RWPE1 (cell line): ENCODE results near the gene STK32B.

Experiments
- CTCF ChIA-PET: fragments of 350-600 bp; sonication (Branson Sonifier 250); formaldehyde crosslinking; extraction: SDS; loops from one replicate; lab custom pipeline; 2021; lab: Yijun Ruan, JAX
- POLR2A ChIA-PET: fragments of 400-600 bp; formaldehyde crosslinking; extraction: SDS; loops from one replicate; lab custom pipeline; 2020; ENCODE audit warnings: antibody characterized with exemption; ENCODE audit not compliant: low non-redundant PET; lab: Yijun Ruan, JAX
- DNase-seq: peaks from one replicate; pipeline ENCODE4 v3.0.0; 2012; ENCODE audit warnings: low spot score
- H3K27ac ChIP-seq: fragments of 450-650 bp; 2 replicates; pipeline ENCODE4 v1.5.1; 2017
- TF ChIP-seq, protein P1 (sequence below): fragments of 450-650 bp; conservative IDR thresholded peaks from 2 replicates; pipeline ENCODE4 v1.5.1; 2017; ENCODE audit warnings: low read depth, mild to moderate bottlenecking

Gene STK32B

GRCh38 chr4:5378002-5378401 lies 326.7 kb downstream of the STK32B start:
- CTCF ChIA-PET, result no interaction called here
- POLR2A ChIA-PET, result no interaction called here

DNA sequence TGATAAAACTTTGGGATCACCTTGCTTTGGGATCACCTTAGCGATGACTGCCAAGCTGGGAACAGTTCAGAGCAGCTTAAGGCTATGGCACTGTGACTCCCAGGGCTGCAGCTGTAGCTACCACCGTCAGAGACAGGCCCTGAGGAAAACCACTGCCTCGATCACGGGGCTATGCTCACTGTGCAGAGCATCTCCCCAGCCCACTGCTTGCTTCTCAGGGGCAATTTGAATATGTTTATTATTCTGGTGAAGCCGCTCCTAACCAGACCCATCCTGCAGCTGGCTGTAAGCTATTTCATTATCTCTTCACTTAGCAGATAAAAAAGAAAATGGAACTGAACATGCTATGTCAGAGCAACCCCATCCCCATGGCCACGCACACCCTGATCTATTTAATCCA lies 328.6 kb downstream of the STK32B start:
- TF ChIP-seq, protein P1, sequence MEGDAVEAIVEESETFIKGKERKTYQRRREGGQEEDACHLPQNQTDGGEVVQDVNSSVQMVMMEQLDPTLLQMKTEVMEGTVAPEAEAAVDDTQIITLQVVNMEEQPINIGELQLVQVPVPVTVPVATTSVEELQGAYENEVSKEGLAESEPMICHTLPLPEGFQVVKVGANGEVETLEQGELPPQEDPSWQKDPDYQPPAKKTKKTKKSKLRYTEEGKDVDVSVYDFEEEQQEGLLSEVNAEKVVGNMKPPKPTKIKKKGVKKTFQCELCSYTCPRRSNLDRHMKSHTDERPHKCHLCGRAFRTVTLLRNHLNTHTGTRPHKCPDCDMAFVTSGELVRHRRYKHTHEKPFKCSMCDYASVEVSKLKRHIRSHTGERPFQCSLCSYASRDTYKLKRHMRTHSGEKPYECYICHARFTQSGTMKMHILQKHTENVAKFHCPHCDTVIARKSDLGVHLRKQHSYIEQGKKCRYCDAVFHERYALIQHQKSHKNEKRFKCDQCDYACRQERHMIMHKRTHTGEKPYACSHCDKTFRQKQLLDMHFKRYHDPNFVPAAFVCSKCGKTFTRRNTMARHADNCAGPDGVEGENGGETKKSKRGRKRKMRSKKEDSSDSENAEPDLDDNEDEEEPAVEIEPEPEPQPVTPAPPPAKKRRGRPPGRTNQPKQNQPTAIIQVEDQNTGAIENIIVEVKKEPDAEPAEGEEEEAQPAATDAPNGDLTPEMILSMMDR, result no peak
- CTCF ChIA-PET, result no interaction called here
- DNase-seq, result no peak
- POLR2A ChIA-PET, result no interaction called here
- H3K27ac ChIP-seq, result no peak overlapping the region

More at GRCh38 chr4:5378002-5378401, 326.7 kb downstream of the STK32B start:
- TF ChIP-seq, protein P1, result no peak
- no peak for DNase-seq
- H3K27ac ChIP-seq, result no peak overlapping the region

DNA sequence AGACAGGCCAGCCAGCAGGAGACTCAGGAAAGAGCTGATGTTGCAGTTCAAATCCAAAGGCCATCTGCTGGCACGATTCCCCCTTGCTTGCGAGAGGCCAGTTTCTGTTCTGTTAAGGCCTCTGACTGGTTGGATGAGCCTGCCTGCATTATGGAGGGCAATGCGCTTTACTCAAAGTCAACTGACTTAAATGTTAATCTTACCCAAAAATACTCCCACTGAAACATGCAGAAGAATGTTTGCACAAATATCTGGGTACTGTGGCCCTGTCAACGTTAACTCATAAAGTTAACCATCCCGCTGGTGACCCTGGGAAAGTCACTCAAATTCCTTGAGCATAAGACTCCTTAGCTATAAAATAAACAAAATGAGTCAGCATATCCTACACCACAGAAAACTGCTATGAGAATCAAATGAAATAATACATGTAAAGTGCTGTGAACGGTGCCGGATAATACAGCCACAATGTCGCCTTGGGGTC lies 330.7 kb downstream of the STK32B start:
- no peak overlapping the region for H3K27ac ChIP-seq
- DNase-seq, result no peak
- TF ChIP-seq, protein P1, result no peak
- CTCF ChIA-PET, result no interaction called here
- POLR2A ChIA-PET, result no interaction called here

- ChIA-PET POLR2A (no interaction called here), CTCF (no interaction called here)
- DNase-seq, result no peak
- TF ChIP-seq, protein P1, result no peak
- no peak overlapping the region for H3K27ac ChIP-seq
These were observed 332.1 kb downstream of the STK32B start for GRCh38 chr4:5383191-5383980.

- TF ChIP-seq, protein P1, result no peak
- no peak for DNase-seq
- ChIA-PET POLR2A (no interaction called here), CTCF (no interaction called here)
- H3K27ac ChIP-seq, result no peak overlapping the region
These were observed 334.5 kb downstream of the STK32B start for GRCh38 chr4:5385741-5386311.

DNA sequence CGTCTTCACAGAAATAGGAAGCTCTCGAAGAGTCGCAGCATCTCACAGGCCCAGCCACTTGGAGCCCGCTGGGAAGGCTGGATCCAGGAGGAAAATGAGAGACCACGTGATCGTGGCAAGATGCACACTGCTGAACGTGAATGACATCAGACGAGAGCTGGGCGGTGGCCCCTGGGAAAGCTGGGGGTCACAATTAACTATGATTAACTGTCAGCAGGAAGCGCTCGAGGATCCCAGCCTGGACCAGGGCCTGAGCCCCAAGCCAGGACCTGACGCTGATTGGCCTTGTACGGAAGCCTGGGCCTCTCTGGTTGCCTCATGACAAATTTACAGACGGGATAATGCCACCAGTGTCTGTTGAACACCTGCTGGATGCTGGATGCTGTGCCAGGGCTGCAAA lies 335.6 kb downstream of the STK32B start:
- no peak for DNase-seq
- ChIA-PET CTCF (interaction anchor here (0.6 kb wide), 1 partner anchor 475 kb away, joined by 3 read pairs; no protein-coding TSS in a partner anchor), POLR2A (no interaction called here)
- no peak overlapping the region for H3K27ac ChIP-seq
- TF ChIP-seq, protein P1, result no peak
